Keratinocyte (primary cell): ENCODE results near the gene BBS7. TPM values are rescaled to one million over a fixed set of nuclear protein-coding genes. Genes with fewer than 3 reads are reported as not detected.
A peak's percentile ranks its signal among the peaks of the same experiment; 100 is the strongest.

Experiments
- DNase-seq: peaks from one replicate; pipeline ENCODE4 v3.0.0-alpha.2; 2011; ENCODE audit warnings: low read depth, missing footprints, low spot score
- FAIRE-seq: peaks from 2 replicates; lab custom pipeline; 2011; peaks lifted over from hg19 to GRCh38; lab: Jason Lieb, UNC
- H2AFZ ChIP-seq: 2 replicates; pipeline ENCODE4 v1.6.0; 2012; ENCODE audit warnings: low read length, control low read depth, inconsistent platforms; ENCODE audit not compliant: control insufficient read depth
- H3K27ac ChIP-seq: 2 replicates; pipeline ENCODE4 v1.5.1; 2011; ENCODE audit warnings: low read length; ENCODE audit not compliant: control insufficient read depth, insufficient read depth
- H3K27me3 ChIP-seq: 3 replicates; pipeline ENCODE4 v1.6.0; 2011; ENCODE audit warnings: low read length; ENCODE audit not compliant: control insufficient read depth, insufficient read depth; ENCODE audit errors: extremely low read depth
- H3K36me3 ChIP-seq, 2 experiments: 2 replicates in 1 of 2; 3 replicates in 1 of 2; pipeline ENCODE4 v1.5.1; 2011; ENCODE audit warnings: low read length in 2 of 2, mild to moderate bottlenecking in 1 of 2; ENCODE audit not compliant: control insufficient read depth in 2 of 2, insufficient read depth in 2 of 2; ENCODE audit errors: extremely low read depth in 1 of 2
- H3K4me1 ChIP-seq: 3 replicates; pipeline ENCODE4 v1.5.1; 2011; ENCODE audit warnings: low read length; ENCODE audit not compliant: control insufficient read depth, insufficient read depth; ENCODE audit errors: extremely low read depth
- H3K4me2 ChIP-seq: 3 replicates; pipeline ENCODE4 v1.6.0; 2011; ENCODE audit warnings: low read depth, low read length; ENCODE audit not compliant: control insufficient read depth, insufficient read depth; ENCODE audit errors: extremely low read depth
- H3K4me3 ChIP-seq, 3 experiments: fragments of 200-600 bp in 1 of 3; sonication (generic) in 1 of 3; 2 replicates in 2 of 3; 3 replicates in 1 of 3; pipeline ENCODE4 v1.5.1; 2011 to 2016; ENCODE audit warnings: low read length in 3 of 3, mild to moderate bottlenecking in 3 of 3, control low read depth in 2 of 3, inconsistent platforms in 1 of 3, low read depth in 1 of 3, mixed read lengths in 1 of 3, mixed run types in 1 of 3, moderate library complexity in 1 of 3; ENCODE audit not compliant: control insufficient read depth in 2 of 3, insufficient read depth in 2 of 3; ENCODE audit errors: extremely low read depth in 1 of 3
- H3K79me2 ChIP-seq: 2 replicates; pipeline ENCODE4 v1.6.0; 2012; ENCODE audit warnings: low read length; ENCODE audit not compliant: control insufficient read depth, insufficient read depth
- H3K9ac ChIP-seq: 3 replicates; pipeline ENCODE4 v1.6.0; 2011; ENCODE audit warnings: low read length; ENCODE audit not compliant: control insufficient read depth, insufficient read depth; ENCODE audit errors: extremely low read depth
- H3K9me1 ChIP-seq: 3 replicates; pipeline ENCODE4 v1.6.0; 2011; ENCODE audit warnings: low read length; ENCODE audit not compliant: control insufficient read depth, insufficient read depth; ENCODE audit errors: extremely low read depth
- H3K9me3 ChIP-seq: 2 replicates; pipeline ENCODE4 v1.5.1; 2012; ENCODE audit warnings: low read depth, low read length; ENCODE audit not compliant: control insufficient read depth
- H4K20me1 ChIP-seq: 3 replicates; pipeline ENCODE4 v1.6.0; 2011; ENCODE audit warnings: low read length; ENCODE audit not compliant: control insufficient read depth, insufficient read depth; ENCODE audit errors: extremely low read depth
- CTCF ChIP-seq, 3 experiments: IDR thresholded peaks in 1 of 3; conservative IDR thresholded peaks in 1 of 3; optimal IDR thresholded peaks in 1 of 3; 2 replicates in 2 of 3; 3 replicates in 1 of 3; pipeline versions ENCODE3 to v1.5.1; 2011; ENCODE audit warnings: low read length in 3 of 3, mild to moderate bottlenecking in 3 of 3, moderate library complexity in 2 of 3, control low read depth in 1 of 3, inconsistent platforms in 1 of 3; ENCODE audit not compliant: insufficient read depth in 2 of 3; ENCODE audit errors: extremely low read depth in 1 of 3
- EZH2 ChIP-seq: IDR thresholded peaks from one replicate; pipeline ENCODE4 v1.6.1; 2012; ENCODE audit warnings: inconsistent platforms, mild to moderate bottlenecking, low read length, moderate library complexity
- dilution Hi-C: fragments of 300-500 bp; cut with MboI; formaldehyde crosslinking; loops from one replicate; pipeline ENCODE4 v1.7.0; 2020; ENCODE audit warnings: low sequenced_read_pairs; ENCODE audit not compliant: extremely low pct_ligation_motif_present
- polyA plus RNA-seq, 5 experiments: library from polyadenylated mRNA; depleted of rRNA in 3 of 5; stranded (reverse) in 3 of 5; stranded (forward) in 1 of 5; unstranded in 1 of 5; fragments of >200 nt; gene quantifications; 1 replicate in 1 of 5; 2 replicates in 3 of 5; 3 replicates in 1 of 5; pipeline versions ENCODE4 v1.2.1 to v1.2.3, GENCODE V29; 2011 to 2012; ENCODE audit warnings: missing spikeins in 2 of 5, low read depth in 1 of 5, low replicate concordance in 1 of 5

Gene BBS7
- polyA plus RNA-seq, 1 donor (not counting 4 experiments of a cell fraction or from before 2014, with no cell fraction given) = 34.8 TPM

- FAIRE-seq (no peak), DNase-seq (no peak)
- H3K4me3 ChIP-seq = no peak overlapping the region
- H3K9me3 ChIP-seq = no peaks in the 10 kb centered on the region
- H2AFZ ChIP-seq = no peak overlapping the region
- no peaks in the 10 kb centered on the region for H3K79me2 ChIP-seq
- peaks cover 17% of the 10 kb centered on the region for H3K4me1 ChIP-seq
- TF ChIP-seq CTCF (optimal IDR thresholded peaks at IDR 0.05 in 1 of 3, IDR thresholded peaks at IDR 0.05 in 1 of 3, conservative IDR thresholded peaks at IDR 0.05 in 1 of 3; ENCODE audit: extremely low read depth in 1 of 3, insufficient read depth in 2 of 3, low read length in 3 of 3) (no peak), EZH2 (no peak)
- no peak overlapping the region for H3K4me2 ChIP-seq
- dilution Hi-C loops = no loop called here
- H3K36me3 ChIP-seq = no peaks in the 10 kb centered on the region
- no peaks in the 10 kb centered on the region for H3K27me3 ChIP-seq
- H3K27ac ChIP-seq = no peak overlapping the region
- H4K20me1 ChIP-seq = no peaks in the 10 kb centered on the region
- H3K9me1 ChIP-seq = no peaks in the 10 kb centered on the region
- no peak overlapping the region for H3K9ac ChIP-seq
Measured at GRCh38 chr4:121794505-121795188, 75.6 kb downstream of the BBS7 start.

GRCh38 chr4:121792966-121793365 is 77.3 kb downstream of the BBS7 start:
- peaks cover 18% of the 10 kb centered on the region for H3K4me1 ChIP-seq
- no peak overlapping the region for H3K27ac ChIP-seq
- no peak overlapping the region for H2AFZ ChIP-seq
- no peaks in the 10 kb centered on the region for H3K79me2 ChIP-seq
- H3K27me3 ChIP-seq = no peaks in the 10 kb centered on the region
- no peaks in the 10 kb centered on the region for H3K9me1 ChIP-seq
- DNase-seq (peak; percentile 28), FAIRE-seq (peak; percentile 78)
- H4K20me1 ChIP-seq = no peaks in the 10 kb centered on the region
- dilution Hi-C loops = no loop called here
- H3K9ac ChIP-seq = no peak overlapping the region
- no peak for TF ChIP-seq CTCF (optimal IDR thresholded peaks at IDR 0.05 in 1 of 3, IDR thresholded peaks at IDR 0.05 in 1 of 3, conservative IDR thresholded peaks at IDR 0.05 in 1 of 3; ENCODE audit: extremely low read depth in 1 of 3, insufficient read depth in 2 of 3, low read length in 3 of 3)
- no peak for TF ChIP-seq EZH2
- H3K36me3 ChIP-seq = no peaks in the 10 kb centered on the region
- H3K4me2 ChIP-seq = no peak overlapping the region
- H3K4me3 ChIP-seq = no peak overlapping the region
- H3K9me3 ChIP-seq = no peaks in the 10 kb centered on the region
